Measurements from ENCODE around the gene RUNDC3A. TPM values are rescaled to one million over a fixed set of nuclear protein-coding genes. Genes with fewer than 3 reads are reported as not detected.
"Not testable (repeated sequence)": the region's sequence is repeated elsewhere in the genome, so short reads cannot be mapped to it uniquely, and the experiment has no call there.

RUNDC3A gene
- total RNA-seq, 1 donor from 2014 or later = 0.18 TPM

DNA sequence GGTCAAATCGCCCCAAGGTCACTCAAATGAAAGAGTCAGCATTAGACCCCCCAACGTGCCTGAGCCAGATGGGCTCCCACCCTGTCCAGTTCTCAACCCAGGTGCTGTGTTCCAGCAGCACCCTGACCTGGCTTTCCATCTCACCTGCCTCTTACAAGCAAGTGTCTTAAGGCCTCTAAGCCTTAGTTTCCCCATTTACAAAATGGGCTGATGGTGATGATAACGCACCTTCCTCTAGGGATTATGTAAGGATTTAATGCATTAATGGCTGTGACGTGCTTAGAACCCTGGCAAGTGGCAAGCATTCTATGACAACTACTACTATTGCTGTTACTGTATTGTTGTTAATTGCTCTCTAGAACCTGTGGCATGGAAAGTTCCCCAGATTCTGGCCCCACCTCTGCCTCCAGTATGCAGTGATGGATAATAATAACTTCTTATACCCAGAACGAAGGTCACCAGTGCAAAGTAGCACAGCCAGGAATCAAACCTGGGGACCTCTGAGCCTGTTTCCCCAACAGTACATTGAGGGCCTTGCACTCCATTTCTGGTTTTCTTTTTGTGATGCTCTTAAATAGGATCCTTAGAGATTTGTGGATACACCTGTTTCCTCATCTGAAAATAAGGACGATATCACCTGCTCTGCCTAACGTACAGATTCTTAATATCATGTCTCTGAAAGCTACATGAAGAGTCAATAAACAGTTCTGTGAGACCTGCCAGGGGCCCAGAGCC, 19.5 kb downstream of the RUNDC3A start:
- H3K36me3 Mint-ChIP-seq (ENCODE audit: low read depth) = peaks cover 3% of the 10 kb centered on the region
- intact Hi-C loops (cut with micrococcal nuclease) = no loop called here
- no peak for DNase-seq (ENCODE audit: low spot score)
- H3K27me3 Mint-ChIP-seq (ENCODE audit: low read depth) = no peaks in the 10 kb centered on the region
- peak overlapping the region; percentile 4 for H3K4me3 Mint-ChIP-seq (ENCODE audit: low read depth)
- peaks cover 9% of the 10 kb centered on the region for H3K4me1 Mint-ChIP-seq (ENCODE audit: low read depth)
- H3K27ac Mint-ChIP-seq = no peak overlapping the region
- no peaks in the 10 kb centered on the region for H3K9me3 Mint-ChIP-seq

GRCh38 chr17:44329516-44329915, 21.1 kb downstream of the RUNDC3A start:
- H3K27ac Mint-ChIP-seq; H3K36me3 Mint-ChIP-seq (ENCODE audit: low read depth); H3K4me3 Mint-ChIP-seq (ENCODE audit: low read depth); H3K27me3 Mint-ChIP-seq (ENCODE audit: low read depth); DNase-seq (ENCODE audit: low spot score); H3K9me3 Mint-ChIP-seq; H3K4me1 Mint-ChIP-seq (ENCODE audit: low read depth); intact Hi-C loops (cut with micrococcal nuclease): not testable (repeated sequence)

- H3K27ac Mint-ChIP-seq; H3K36me3 Mint-ChIP-seq (ENCODE audit: low read depth); H3K27me3 Mint-ChIP-seq (ENCODE audit: low read depth); DNase-seq (ENCODE audit: low spot score); H3K9me3 Mint-ChIP-seq; intact Hi-C loops (cut with micrococcal nuclease); H3K4me3 Mint-ChIP-seq (ENCODE audit: low read depth); H3K4me1 Mint-ChIP-seq (ENCODE audit: low read depth): not testable (repeated sequence)
Observed at GRCh38 chr17:44330263-44330662, 21.9 kb downstream of the RUNDC3A start.

DNA sequence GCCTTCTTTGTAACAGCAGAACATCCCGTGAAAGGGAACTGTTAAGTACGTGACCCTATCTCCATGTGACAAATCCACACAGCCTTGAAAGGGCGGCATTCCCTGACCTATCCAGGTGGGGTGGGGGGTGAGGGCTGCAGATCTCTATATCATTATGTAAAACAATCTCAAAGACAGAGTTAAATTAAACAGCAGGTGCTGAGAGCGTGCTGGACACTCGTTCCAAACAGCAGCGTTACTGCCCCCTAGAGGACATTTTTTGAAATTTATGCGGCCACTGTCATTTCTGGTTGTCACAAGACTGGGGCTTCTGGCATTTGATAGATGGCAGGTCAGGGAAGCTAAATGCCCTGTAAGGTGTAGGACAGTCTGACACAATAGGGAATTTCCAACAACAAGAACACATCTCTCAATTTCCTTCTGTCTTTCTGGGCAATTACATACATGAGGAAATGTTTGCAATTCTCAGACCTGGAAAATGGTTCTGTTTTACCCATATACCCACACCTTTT, 22.9 kb downstream of the RUNDC3A start:
- Mint-ChIP-seq H3K4me3 (ENCODE audit: low read depth) (no peak overlapping the region), H3K4me1 (ENCODE audit: low read depth) (peaks cover 7% of the 10 kb centered on the region), H3K27me3 (ENCODE audit: low read depth) (peaks cover 1% of the 10 kb centered on the region), H3K9me3 (no peaks in the 10 kb centered on the region), H3K27ac (no peak overlapping the region), H3K36me3 (ENCODE audit: low read depth) (no peaks in the 10 kb centered on the region)
- intact Hi-C loops (cut with micrococcal nuclease) = loop anchor here (1.0 kb wide), 1 partner anchor 121 kb away; no protein-coding TSS in a partner anchor
- peak; percentile 69 for DNase-seq (ENCODE audit: low spot score)

DNA sequence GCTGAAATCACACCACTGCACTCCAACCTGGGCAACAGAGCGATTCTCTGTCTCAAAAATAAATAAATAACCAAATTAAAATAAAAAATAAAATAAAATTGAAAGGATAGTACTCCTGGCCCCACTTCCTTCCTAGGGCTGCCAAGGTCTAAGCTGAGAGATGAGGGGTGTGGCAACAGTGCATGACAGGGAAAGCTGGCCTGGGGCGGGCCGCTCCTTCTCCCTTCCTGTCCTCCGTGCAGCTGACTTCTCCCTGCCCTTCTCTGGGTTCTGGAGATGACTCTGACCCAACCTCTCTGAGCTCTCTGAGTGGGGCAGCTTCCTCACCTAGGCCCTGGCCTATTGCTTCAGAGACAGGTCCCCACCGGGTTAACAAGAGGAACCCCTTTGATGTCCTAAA, 25.0 kb downstream of the RUNDC3A start:
- Mint-ChIP-seq H3K4me3 (ENCODE audit: low read depth) (no peak overlapping the region), H3K4me1 (ENCODE audit: low read depth) (peaks cover 5% of the 10 kb centered on the region), H3K36me3 (ENCODE audit: low read depth) (no peaks in the 10 kb centered on the region), H3K27me3 (ENCODE audit: low read depth) (peaks cover 5% of the 10 kb centered on the region), H3K27ac (no peak overlapping the region), H3K9me3 (no peaks in the 10 kb centered on the region)
- intact Hi-C loops (cut with micrococcal nuclease) = no loop called here
- DNase-seq (ENCODE audit: low spot score) = no peak

DNA sequence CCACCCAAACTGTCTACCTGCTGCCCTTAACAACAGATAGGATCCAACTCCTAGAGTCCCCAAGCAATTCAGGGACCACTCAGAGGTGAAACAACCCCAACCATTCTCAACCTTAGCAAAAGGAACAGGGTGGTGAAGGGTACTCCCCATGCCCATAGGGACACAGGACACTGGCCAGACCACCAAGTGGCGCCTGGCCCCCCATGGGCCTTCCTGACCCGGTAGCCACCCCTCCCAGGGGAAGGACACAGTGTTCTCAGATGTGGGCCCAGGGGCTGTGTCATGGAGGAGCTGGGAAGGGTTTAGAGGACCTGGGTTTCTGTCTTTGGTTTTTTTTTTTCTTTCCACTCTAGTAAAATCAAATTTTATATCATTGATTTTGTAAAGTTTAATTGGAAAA, 25.9 kb downstream of the RUNDC3A start:
- Mint-ChIP-seq H3K27me3 (ENCODE audit: low read depth) (peaks cover 5% of the 10 kb centered on the region), H3K4me3 (ENCODE audit: low read depth) (no peak overlapping the region), H3K9me3 (no peaks in the 10 kb centered on the region), H3K4me1 (ENCODE audit: low read depth) (peaks cover 5% of the 10 kb centered on the region), H3K27ac (no peak overlapping the region), H3K36me3 (ENCODE audit: low read depth) (no peaks in the 10 kb centered on the region)
- DNase-seq (ENCODE audit: low spot score) = no peak
- intact Hi-C loops (cut with micrococcal nuclease) = no loop called here

- no peaks in the 10 kb centered on the region for H3K9me3 Mint-ChIP-seq
- no peak overlapping the region for H3K4me3 Mint-ChIP-seq (ENCODE audit: low read depth)
Observed at GRCh38 chr17:44334727-44335126, 26.3 kb downstream of the RUNDC3A start.

DNA sequence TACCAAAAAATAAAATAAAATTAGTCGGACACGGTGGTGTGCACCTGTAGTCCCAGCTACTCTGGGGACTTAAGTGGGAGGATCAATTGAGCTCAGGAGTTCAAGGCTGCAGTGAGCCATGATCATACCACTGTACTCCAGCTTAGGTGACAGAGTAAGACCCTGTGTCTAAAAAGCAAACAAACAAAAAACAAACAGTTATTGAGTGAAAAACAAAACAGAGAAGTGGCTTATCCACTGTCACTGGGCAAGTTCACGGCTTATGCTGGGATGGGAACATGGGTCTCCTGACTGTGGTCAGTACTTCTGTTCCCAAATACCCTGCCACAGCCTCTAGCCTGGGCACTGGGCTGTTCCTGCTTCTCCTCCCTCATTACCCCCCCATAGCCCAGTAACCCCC, 27.2 kb downstream of the RUNDC3A start:
- Mint-ChIP-seq H3K4me1 (ENCODE audit: low read depth) (peaks cover 5% of the 10 kb centered on the region), H3K27me3 (ENCODE audit: low read depth) (peaks cover 5% of the 10 kb centered on the region), H3K9me3 (no peaks in the 10 kb centered on the region), H3K4me3 (ENCODE audit: low read depth) (no peak overlapping the region), H3K36me3 (ENCODE audit: low read depth) (no peaks in the 10 kb centered on the region), H3K27ac (no peak overlapping the region)
- intact Hi-C loops (cut with micrococcal nuclease) = no loop called here
- DNase-seq (ENCODE audit: low spot score) = no peak

More at GRCh38 chr17:44334727-44335126, 26.3 kb downstream of the RUNDC3A start:
- Mint-ChIP-seq H3K27ac (no peak overlapping the region), H3K27me3 (ENCODE audit: low read depth) (peaks cover 5% of the 10 kb centered on the region), H3K4me1 (ENCODE audit: low read depth) (peaks cover 5% of the 10 kb centered on the region), H3K36me3 (ENCODE audit: low read depth) (no peaks in the 10 kb centered on the region)
- intact Hi-C loops (cut with micrococcal nuclease) = no loop called here
- DNase-seq (ENCODE audit: low spot score) = no peak

- Mint-ChIP-seq H3K4me3 (ENCODE audit: low read depth) (no peak overlapping the region), H3K4me1 (ENCODE audit: low read depth) (peaks cover 5% of the 10 kb centered on the region), H3K9me3 (no peaks in the 10 kb centered on the region), H3K27me3 (ENCODE audit: low read depth) (peaks cover 5% of the 10 kb centered on the region), H3K36me3 (ENCODE audit: low read depth) (no peaks in the 10 kb centered on the region), H3K27ac (no peak overlapping the region)
- intact Hi-C loops (cut with micrococcal nuclease) = no loop called here
- DNase-seq (ENCODE audit: low spot score) = no peak
Observed at GRCh38 chr17:44335968-44336367, 27.6 kb downstream of the RUNDC3A start.

GRCh38 chr17:44338702-44339101, 30.3 kb downstream of the RUNDC3A start:
- no peak overlapping the region for H3K4me3 Mint-ChIP-seq (ENCODE audit: low read depth)
- no peak overlapping the region for H3K27ac Mint-ChIP-seq
- H3K27me3 Mint-ChIP-seq (ENCODE audit: low read depth) = peaks cover 14% of the 10 kb centered on the region
- H3K9me3 Mint-ChIP-seq = no peaks in the 10 kb centered on the region
- no peaks in the 10 kb centered on the region for H3K4me1 Mint-ChIP-seq (ENCODE audit: low read depth)
- intact Hi-C loops (cut with micrococcal nuclease) = no loop called here
- no peak for DNase-seq (ENCODE audit: low spot score)
- H3K36me3 Mint-ChIP-seq (ENCODE audit: low read depth) = no peaks in the 10 kb centered on the region

GRCh38 chr17:44340553-44340952, 32.2 kb downstream of the RUNDC3A start:
- H3K4me3 Mint-ChIP-seq (ENCODE audit: low read depth); DNase-seq (ENCODE audit: low spot score); intact Hi-C loops (cut with micrococcal nuclease); H3K9me3 Mint-ChIP-seq; H3K4me1 Mint-ChIP-seq (ENCODE audit: low read depth); H3K27ac Mint-ChIP-seq; H3K36me3 Mint-ChIP-seq (ENCODE audit: low read depth): not testable (repeated sequence)
- peaks cover 17% of the 10 kb centered on the region for H3K27me3 Mint-ChIP-seq (ENCODE audit: low read depth)

GRCh38 chr17:44343510-44344209, 35.3 kb downstream of the RUNDC3A start:
- Mint-ChIP-seq H3K27me3 (ENCODE audit: low read depth) (peaks cover 12% of the 10 kb centered on the region), H3K36me3 (ENCODE audit: low read depth) (no peaks in the 10 kb centered on the region), H3K4me3 (ENCODE audit: low read depth) (no peak overlapping the region), H3K9me3 (no peaks in the 10 kb centered on the region), H3K4me1 (ENCODE audit: low read depth) (peaks cover 12% of the 10 kb centered on the region), H3K27ac (no peak overlapping the region)
- intact Hi-C loops (cut with micrococcal nuclease) = no loop called here
- DNase-seq (ENCODE audit: low spot score) = no peak

DNA sequence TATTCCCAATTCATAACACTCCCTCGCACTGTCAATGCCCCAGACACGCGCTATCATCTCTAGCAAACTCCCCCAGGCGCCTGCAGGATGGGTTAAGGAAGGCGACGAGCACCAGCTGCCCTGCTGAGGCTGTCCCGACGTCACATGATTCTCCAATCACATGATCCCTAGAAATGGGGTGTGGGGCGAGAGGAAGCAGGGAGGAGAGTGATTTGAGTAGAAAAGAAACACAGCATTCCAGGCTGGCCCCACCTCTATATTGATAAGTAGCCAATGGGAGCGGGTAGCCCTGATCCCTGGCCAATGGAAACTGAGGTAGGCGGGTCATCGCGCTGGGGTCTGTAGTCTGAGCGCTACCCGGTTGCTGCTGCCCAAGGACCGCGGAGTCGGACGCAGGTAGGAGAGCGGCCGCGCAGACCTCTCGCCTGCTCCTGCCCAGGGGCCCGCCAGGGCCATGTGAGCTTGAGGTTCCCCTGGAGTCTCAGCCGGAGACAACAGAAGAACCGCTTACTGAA, 36.6 kb downstream of the RUNDC3A start, which contains the start of gene GRN:
Gene GRN (plus strand): TSS at position 364 of the 515 bp plus-strand sequence. CDS start 3,863 bp downstream, outside the sequence.
- no peaks in the 10 kb centered on the region for H3K9me3 Mint-ChIP-seq
- peak; percentile 83 for DNase-seq (ENCODE audit: low spot score)
- H3K36me3 Mint-ChIP-seq (ENCODE audit: low read depth) = no peaks in the 10 kb centered on the region
- peaks cover 12% of the 10 kb centered on the region for H3K4me1 Mint-ChIP-seq (ENCODE audit: low read depth)
- H3K4me3 Mint-ChIP-seq (ENCODE audit: low read depth) = peak within 1 kb of the TSS; percentile 94
- H3K27ac Mint-ChIP-seq = peak within 1 kb of the TSS; percentile 56
- H3K27me3 Mint-ChIP-seq (ENCODE audit: low read depth) = peaks cover 12% of the 10 kb centered on the region
- intact Hi-C loops (cut with micrococcal nuclease) = no loop called here

Data from activated T-helper 2 cell treated with anti-CD3 and anti-CD28 coated beads, Interferon-gamma antibody, Interleukin-2, Interleukin-4, amounts not matched to agents 10 μg/mL and 5 μg/mL and 100 μg/mL, durations not matched to agents 14 hours and 24 hours and 36 hours (primary cell).